WTC11 (cell line): ENCODE data around the gene ZEB2. TPM values are rescaled to one million over a fixed set of nuclear protein-coding genes. Genes with fewer than 3 reads are reported as not detected.

ENCODE experiments used
- ATAC-seq: fragments of 200-7000 bp; cut with Tn5 transposase; 2 replicates; pipeline ENCODE4 v1.10.0; 2021; ENCODE audit warnings: mild to moderate bottlenecking, moderate library complexity
- CTCF ChIA-PET: fragments of 300-600 bp; sonication (Branson Sonifier 250); formaldehyde crosslinking; loops from one replicate; lab custom pipeline; 2021; ENCODE audit warnings: antibody characterized with exemption; lab: Charles Lee
- POLR2A ChIA-PET: fragments of 350-600 bp; sonication (Branson Sonifier 250); formaldehyde crosslinking; loops from one replicate; lab custom pipeline; 2021; ENCODE audit warnings: antibody characterized with exemption; lab: Charles Lee
- DNase-seq: peaks from one replicate; pipeline ENCODE4 v3.0.0; 2021; ENCODE audit warnings: low spot score
- H3K27ac Mint-ChIP-seq: 2 replicates; pipeline ENCODE4 v1.8.0; 2021; ENCODE audit warnings: mixed read lengths
- H3K27me3 Mint-ChIP-seq: 2 replicates; pipeline ENCODE4 v1.8.0; 2021; ENCODE audit warnings: low read depth, mild to moderate bottlenecking, moderate library complexity, mixed read lengths
- H3K36me3 Mint-ChIP-seq: 2 replicates; pipeline ENCODE4 v1.8.0; 2021; ENCODE audit warnings: mixed read lengths
- H3K4me1 Mint-ChIP-seq: 2 replicates; pipeline ENCODE4 v1.8.0; 2022; ENCODE audit warnings: mixed read lengths
- H3K4me3 Mint-ChIP-seq: 2 replicates; pipeline ENCODE4 v1.8.0; 2021; ENCODE audit warnings: mild to moderate bottlenecking, moderate library complexity, mixed read lengths
- H3K9me3 Mint-ChIP-seq: 2 replicates; pipeline ENCODE4 v1.8.0; 2021; ENCODE audit warnings: mixed read lengths
- ATF3 ChIP-seq: sonication (generic); formaldehyde crosslinking; conservative IDR thresholded peaks from 2 replicates; pipeline ENCODE4 v1.8.1; 2022; ENCODE audit warnings: mild to moderate bottlenecking, missing genetic modification reagents
- CTCF ChIP-seq: fragments of 200-600 bp; IDR thresholded peaks from 2 replicates; pipeline ENCODE4 v1.8.0; 2022; ENCODE audit warnings: antibody characterized with exemption
- E2F5 ChIP-seq: sonication (generic); formaldehyde crosslinking; IDR thresholded peaks from 2 replicates; pipeline ENCODE4 v1.8.1; 2022; ENCODE audit warnings: mild to moderate bottlenecking, moderate library complexity, missing genetic modification reagents
- FOXP1 ChIP-seq: sonication (generic); formaldehyde crosslinking; IDR thresholded peaks from 2 replicates; pipeline ENCODE4 v1.8.0; 2022; ENCODE audit warnings: missing genetic modification reagents, mild to moderate bottlenecking, moderate library complexity, borderline replicate concordance
- MAX ChIP-seq: sonication (generic); formaldehyde crosslinking; IDR thresholded peaks from 2 replicates; pipeline ENCODE4 v1.8.0; 2022; ENCODE audit warnings: mild to moderate bottlenecking, missing genetic modification reagents
- NR1H2 ChIP-seq: sonication (generic); formaldehyde crosslinking; IDR thresholded peaks from 2 replicates; pipeline ENCODE4 v1.9.0; 2021; ENCODE audit warnings: mild to moderate bottlenecking, moderate library complexity, missing genetic modification reagents
- NR2C2 ChIP-seq: sonication (generic); formaldehyde crosslinking; IDR thresholded peaks from 2 replicates; pipeline ENCODE4 v1.8.0; 2022; ENCODE audit warnings: mild to moderate bottlenecking, missing genetic modification reagents
- SP1 ChIP-seq: sonication (generic); formaldehyde crosslinking; conservative IDR thresholded peaks from 2 replicates; pipeline ENCODE4 v1.8.1; 2022; ENCODE audit warnings: missing genetic modification reagents
- USF2 ChIP-seq: sonication (generic); formaldehyde crosslinking; IDR thresholded peaks from 2 replicates; pipeline ENCODE4 v1.8.1; 2023; ENCODE audit warnings: mild to moderate bottlenecking, missing genetic modification reagents, moderate library complexity
- ZNF219 ChIP-seq: sonication (generic); formaldehyde crosslinking; IDR thresholded peaks from 2 replicates; pipeline ENCODE4 v1.8.0; 2023; ENCODE audit warnings: missing genetic modification reagents, mild to moderate bottlenecking, borderline replicate concordance
- ZNF425 ChIP-seq: fragments of 250-450 bp; sonication (Bioruptor Pico); conservative IDR thresholded peaks from 2 replicates; pipeline ENCODE4 v1.9.0; 2021; ENCODE audit warnings: mild to moderate bottlenecking
- total RNA-seq: library from RNA; stranded (reverse); gene quantifications from 3 replicates; pipeline ENCODE4 v1.2.3, GENCODE V29; 2021

The ZEB2 gene
- total RNA-seq, 1 experiment from 2014 or later = 0.42 TPM

- H3K4me3 Mint-ChIP-seq = no peak overlapping the region
- POLR2A ChIA-PET = no interaction called here
- no peak for TF ChIP-seq FOXP1
- TF ChIP-seq ZNF219 = no peak
- no peak for TF ChIP-seq SP1 (CRISPR knock-in tag)
These were observed 87.9 kb downstream of the ZEB2 start for GRCh38 chr2:144431998-144432397.

GRCh38 chr2:144431392-144431783, 88.5 kb downstream of the ZEB2 start:
- no peak for DNase-seq
- Mint-ChIP-seq H3K36me3 (no peaks in the 10 kb centered on the region), H3K27ac (no peak overlapping the region), H3K27me3 (no peaks in the 10 kb centered on the region), H3K4me1 (peaks cover 6% of the 10 kb centered on the region; the same call in 1 of the 2 replicates), H3K9me3 (no peaks in the 10 kb centered on the region), H3K4me3 (no peak overlapping the region)
- ChIA-PET CTCF (interaction anchor here (1.5 to 1.9 kb wide), 2 partner anchors 13 to 17 kb away, joined by 5 to 9 read pairs; no protein-coding TSS in a partner anchor), POLR2A (no interaction called here)
- TF ChIP-seq ATF3 (CRISPR knock-in tag) = no peak
- ATAC-seq = peak; percentile 82

More at GRCh38 chr2:144431998-144432397, 87.9 kb downstream of the ZEB2 start:
- CTCF ChIA-PET = interaction anchor here (1.5 to 1.9 kb wide), 2 partner anchors 12 to 17 kb away, joined by 5 to 9 read pairs; no protein-coding TSS in a partner anchor
- Mint-ChIP-seq H3K36me3 (no peaks in the 10 kb centered on the region), H3K27me3 (no peaks in the 10 kb centered on the region), H3K4me1 (peaks cover 6% of the 10 kb centered on the region; the same call in 1 of the 2 replicates), H3K9me3 (no peaks in the 10 kb centered on the region), H3K27ac (no peak overlapping the region)
- no peak for ATAC-seq
- DNase-seq = no peak

- no peaks in the 10 kb centered on the region for H3K27me3 Mint-ChIP-seq
- peaks cover 6% of the 10 kb centered on the region; the same call in 1 of the 2 replicates for H3K4me1 Mint-ChIP-seq
- ChIA-PET CTCF (interaction anchor here (1.5 to 1.9 kb wide), 2 partner anchors 13 to 18 kb away, joined by 5 to 9 read pairs; no protein-coding TSS in a partner anchor), POLR2A (no interaction called here)
- DNase-seq (no peak), ATAC-seq (no peak)
- no peak overlapping the region for H3K27ac Mint-ChIP-seq
- H3K9me3 Mint-ChIP-seq = no peaks in the 10 kb centered on the region
- H3K36me3 Mint-ChIP-seq = no peaks in the 10 kb centered on the region
- TF ChIP-seq NR1H2 (CRISPR knock-in tag) (no peak), ZNF425 (CRISPR knock-in tag) (no peak), CTCF (no peak), USF2 (CRISPR knock-in tag) (no peak), MAX (CRISPR knock-in tag) (no peak), NR2C2 (no peak), E2F5 (CRISPR knock-in tag) (no peak)
- no peak overlapping the region for H3K4me3 Mint-ChIP-seq
These were observed 89.1 kb downstream of the ZEB2 start for GRCh38 chr2:144430722-144431391.
